GM23248 (cell line): ENCODE data around the gene NKIRAS1. TPM values are rescaled to one million over a fixed set of nuclear protein-coding genes. Genes with fewer than 3 reads are reported as not detected.
"Not testable (repeated sequence)": the region's sequence is repeated elsewhere in the genome, so short reads cannot be mapped to it uniquely, and the experiment has no call there.

Experiments used
- DNase-seq: peaks from one replicate; pipeline ENCODE4 v3.0.0-alpha.2; 2015
- H2AFZ ChIP-seq: fragments of 200-600 bp; sonication (generic); 2 replicates; pipeline ENCODE4 v1.6.1; 2016; ENCODE audit warnings: antibody characterized with exemption
- H3F3A ChIP-seq: fragments of 200-600 bp; sonication (generic); 2 replicates; pipeline ENCODE4 v1.6.1; 2016; ENCODE audit warnings: mild to moderate bottlenecking, antibody characterized with exemption, mixed run types; ENCODE audit not compliant: insufficient read depth
- H3K27ac ChIP-seq: fragments of 200-600 bp; sonication (generic); 2 replicates; pipeline ENCODE4 v1.5.1; 2016; ENCODE audit warnings: mild to moderate bottlenecking
- H3K27me3 ChIP-seq: fragments of 200-600 bp; sonication (generic); replicated peaks from 2 replicates; pipeline ENCODE4 v1.6.1; 2016; ENCODE audit warnings: mild to moderate bottlenecking; ENCODE audit not compliant: insufficient read depth
- H3K36me3 ChIP-seq: fragments of 200-600 bp; sonication (generic); 2 replicates; pipeline ENCODE4 v1.6.1; 2016; ENCODE audit warnings: low read depth, mild to moderate bottlenecking
- H3K4me1 ChIP-seq: fragments of 200-600 bp; sonication (generic); 2 replicates; pipeline ENCODE4 v1.6.1; 2016; ENCODE audit warnings: mild to moderate bottlenecking; ENCODE audit not compliant: insufficient read depth
- H3K4me2 ChIP-seq: fragments of 200-600 bp; sonication (generic); one replicate; pipeline ENCODE4 v1.6.1; 2016; ENCODE audit warnings: mild to moderate bottlenecking; ENCODE audit not compliant: unreplicated experiment
- H3K4me3 ChIP-seq: fragments of 200-600 bp; sonication (generic); 2 replicates; pipeline ENCODE4 v1.5.1; 2016; ENCODE audit warnings: mild to moderate bottlenecking
- H3K79me2 ChIP-seq: fragments of 200-600 bp; sonication (generic); 2 replicates; pipeline ENCODE4 v1.6.1; 2016; ENCODE audit warnings: mild to moderate bottlenecking; ENCODE audit not compliant: insufficient read depth
- H3K9ac ChIP-seq: fragments of 200-600 bp; sonication (generic); 2 replicates; pipeline ENCODE4 v1.6.1; 2016; ENCODE audit warnings: mild to moderate bottlenecking
- H3K9me2 ChIP-seq: fragments of 200-600 bp; sonication (generic); 2 replicates; pipeline ENCODE4 v1.6.1; 2016; ENCODE audit warnings: mixed run types, mild to moderate bottlenecking, moderate library complexity; ENCODE audit not compliant: insufficient read depth
- H3K9me3 ChIP-seq: fragments of 200-600 bp; sonication (generic); one replicate; pipeline ENCODE4 v1.6.1; 2017; ENCODE audit warnings: low read depth
- H4K20me1 ChIP-seq: fragments of 200-600 bp; sonication (generic); 2 replicates; pipeline ENCODE4 v1.6.0; 2016; ENCODE audit not compliant: insufficient read depth
- EZH2 ChIP-seq: fragments of 200-600 bp; sonication (generic); IDR thresholded peaks from 2 replicates; pipeline ENCODE4 v1.6.1; 2018; ENCODE audit warnings: antibody characterized with exemption, mild to moderate bottlenecking; ENCODE audit not compliant: insufficient read depth, poor library complexity, severe bottlenecking
- EZH2phosphoT487 ChIP-seq: fragments of 200-600 bp; sonication (generic); IDR thresholded peaks from 2 replicates; pipeline ENCODE4 v1.6.1; 2018; ENCODE audit warnings: antibody characterized with exemption, moderate library complexity, mild to moderate bottlenecking, low read depth; ENCODE audit not compliant: insufficient read depth
- WGBS, 2 experiments: methylation state at CpG; one replicate each; pipeline ENCODE4 v1.1.6; 2015 to 2017; ENCODE audit warnings: low lambda C conversion rate in 2 of 2, low coverage in 1 of 2; ENCODE audit errors: missing lambda C conversion rate in 2 of 2; 5-methylcytosine and 5-hydroxymethylcytosine counted together
- in situ Hi-C: fragments of 300-500 bp; cut with MboI; formaldehyde crosslinking; loops from 2 replicates; pipeline ENCODE4 v1.15.0; 2020
- polyA plus RNA-seq: library from polyadenylated mRNA; unstranded; fragments of >200 nt; fragmentation: Nextera tagmentation; extraction: Ambion mirVana; gene quantifications from 2 replicates; pipeline ENCODE4 v1.2.1, GENCODE V29; 2016
- total RNA-seq: library from RNA; depleted of rRNA; stranded (reverse); fragments of >200 nt; shearing (Covaris generic); gene quantifications from 2 replicates; pipeline ENCODE4 v1.2.3, GENCODE V29; 2014

The NKIRAS1 gene
- total and polyA plus RNA-seq, 2 experiments from 2014 or later: 15.0 to 17.2 TPM

- no peak overlapping the region for H3K4me2 ChIP-seq
- H4K20me1 ChIP-seq: no peaks in the 10 kb centered on the region
- H2AFZ ChIP-seq: no peak overlapping the region
- no peak for DNase-seq
- no peaks in the 10 kb centered on the region for H3K9me3 ChIP-seq
- in situ Hi-C loops: no loop called here
- H3K36me3 ChIP-seq: peaks cover 3% of the 10 kb centered on the region; the same call in 1 of the 2 replicates
- H3K4me3 ChIP-seq: no peak overlapping the region
- H3K79me2 ChIP-seq: peaks cover 57% of the 10 kb centered on the region
- TF ChIP-seq EZH2 (no peak), EZH2phosphoT487 (no peak)
- H3K4me1 ChIP-seq: peaks cover 10% of the 10 kb centered on the region; the same call in 1 of the 2 replicates
- no peak overlapping the region for H3K9ac ChIP-seq
- WGBS, 2 experiments: 94 to 96% methylated on average over 3 of the region's 3 CpGs
- H3K9me2 ChIP-seq: no peaks in the 10 kb centered on the region
- no peaks in the 10 kb centered on the region; the same call in 1 of the 2 replicates for H3F3A ChIP-seq
- no peak overlapping the region for H3K27ac ChIP-seq
- no peaks in the 10 kb centered on the region for H3K27me3 ChIP-seq
These were observed 30.5 kb downstream of the NKIRAS1 start for GRCh38 chr3:23886311-23886710.

DNA sequence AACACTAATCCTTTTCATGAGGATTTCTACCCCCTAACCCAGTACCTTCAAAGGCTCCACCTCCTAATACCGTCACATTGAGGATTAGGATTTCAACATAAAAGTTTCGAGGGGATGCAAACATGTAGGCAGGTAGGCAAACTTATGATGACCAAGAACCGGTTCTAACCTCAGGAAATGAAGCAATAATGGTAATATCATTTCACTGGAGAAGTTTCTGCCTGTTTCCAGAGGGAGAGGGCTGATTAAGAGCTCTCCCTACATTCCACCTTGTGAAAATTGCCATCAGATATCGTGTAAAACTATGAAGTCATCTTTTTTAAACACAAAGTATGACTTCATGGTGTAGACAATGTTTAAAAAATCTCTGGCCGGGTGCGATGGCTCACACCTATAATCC lies 31.6 kb downstream of the NKIRAS1 start:
- in situ Hi-C loops: no loop called here
- Histone ChIP-seq H4K20me1 (no peaks in the 10 kb centered on the region), H3K9me2 (no peaks in the 10 kb centered on the region), H3K4me1 (peaks cover 10% of the 10 kb centered on the region; the same call in 1 of the 2 replicates), H3K9ac (no peak overlapping the region), H3K36me3 (no peaks in the 10 kb centered on the region; the same call in 1 of the 2 replicates), H3K9me3 (no peaks in the 10 kb centered on the region), H3K4me2 (no peak overlapping the region), H3K27me3 (no peaks in the 10 kb centered on the region), H2AFZ (no peak overlapping the region), H3F3A (no peaks in the 10 kb centered on the region; the same call in 1 of the 2 replicates), H3K79me2 (peaks cover 68% of the 10 kb centered on the region), H3K4me3 (no peak overlapping the region), H3K27ac (no peak overlapping the region)
- TF ChIP-seq EZH2: no peak
- no peak for TF ChIP-seq EZH2phosphoT487
- WGBS, 2 experiments: 87 to 91% methylated on average over 6 of the region's 6 CpGs
- DNase-seq: no peak

GRCh38 chr3:23884481-23884880 lies 32.3 kb downstream of the NKIRAS1 start:
- Histone ChIP-seq H4K20me1 (no peaks in the 10 kb centered on the region), H3K27ac (no peak overlapping the region), H3K9ac (no peak overlapping the region), H3K4me3 (no peak overlapping the region), H3K9me2 (no peaks in the 10 kb centered on the region), H3K4me2 (no peak overlapping the region), H3K36me3 (no peaks in the 10 kb centered on the region), H3K27me3 (no peaks in the 10 kb centered on the region), H3F3A (no peaks in the 10 kb centered on the region; the same call in 1 of the 2 replicates), H3K9me3 (no peaks in the 10 kb centered on the region), H2AFZ (no peak overlapping the region), H3K4me1 (peaks cover 8% of the 10 kb centered on the region; the same call in 1 of the 2 replicates), H3K79me2 (peaks cover 74% of the 10 kb centered on the region)
- in situ Hi-C loops: no loop called here
- TF ChIP-seq EZH2phosphoT487: no peak
- TF ChIP-seq EZH2: no peak
- DNase-seq: peak; percentile 22
- 97 to 100% methylated on average over 2 of the region's 2 CpGs for WGBS, 2 experiments

DNA sequence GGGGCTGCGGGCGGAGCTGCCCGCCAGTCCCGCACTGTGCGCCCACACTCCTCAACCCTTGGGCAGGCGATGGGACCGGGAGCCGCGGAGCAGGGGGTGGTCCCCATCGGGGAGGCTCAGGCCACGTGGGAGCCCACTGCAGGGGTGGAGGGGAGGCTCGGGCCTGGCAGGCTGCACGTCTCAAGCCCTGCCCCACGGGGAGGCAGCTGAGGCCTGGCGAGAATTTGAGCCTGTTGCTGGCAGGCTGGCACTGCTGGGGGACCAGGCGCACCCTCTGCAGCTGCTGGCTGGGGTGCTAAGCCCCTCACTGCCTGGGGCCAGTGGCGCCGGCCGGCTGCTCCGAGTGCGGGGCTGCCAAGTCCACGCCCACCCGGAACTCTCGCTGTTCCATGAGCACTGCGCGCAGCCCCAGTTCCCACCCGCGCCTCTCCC lies 34.3 kb downstream of the NKIRAS1 start:
- H3K4me3 ChIP-seq: no peak overlapping the region
- 95 to 98% methylated on average over 24 to 28 of the region's 28 CpGs for WGBS, 2 experiments
- no peaks in the 10 kb centered on the region for H4K20me1 ChIP-seq
- H3K27ac ChIP-seq: no peak overlapping the region
- no peak overlapping the region for H3K9ac ChIP-seq
- TF ChIP-seq EZH2phosphoT487 (no peak), EZH2 (no peak)
- H3K36me3 ChIP-seq: no peaks in the 10 kb centered on the region
- H3K27me3 ChIP-seq: no peaks in the 10 kb centered on the region
- H2AFZ ChIP-seq: no peak overlapping the region
- no peaks in the 10 kb centered on the region for H3K9me2 ChIP-seq
- peaks cover 7% of the 10 kb centered on the region for H3K4me1 ChIP-seq
- peaks cover 10% of the 10 kb centered on the region for H3F3A ChIP-seq
- H3K79me2 ChIP-seq: peaks cover 77% of the 10 kb centered on the region
- in situ Hi-C loops: no loop called here
- no peaks in the 10 kb centered on the region for H3K9me3 ChIP-seq
- DNase-seq: no peak
- H3K4me2 ChIP-seq: no peak overlapping the region

DNA sequence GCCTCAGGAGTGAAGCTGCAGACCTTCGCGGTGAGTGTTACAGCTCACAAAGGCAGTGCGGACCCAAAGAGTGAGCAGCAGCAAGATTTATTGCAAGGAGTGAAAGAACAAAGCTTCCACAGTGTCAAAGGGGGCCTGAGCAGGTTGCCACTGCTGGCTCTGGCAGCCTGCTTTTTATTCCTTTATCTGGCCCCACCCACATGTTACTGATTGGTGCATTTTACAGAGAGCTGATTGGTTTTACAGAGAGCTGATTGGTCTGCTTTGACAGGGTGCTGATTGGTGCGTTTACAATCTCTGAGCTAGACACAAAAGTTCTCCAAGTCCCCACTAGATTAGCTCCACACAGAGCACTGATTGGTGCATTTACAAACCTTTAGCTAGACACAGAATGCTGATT lies 34.8 kb downstream of the NKIRAS1 start:
- H4K20me1 ChIP-seq, H3K27ac ChIP-seq, H3K9ac ChIP-seq, H3K36me3 ChIP-seq, H3K4me2 ChIP-seq, H2AFZ ChIP-seq, H3K27me3 ChIP-seq, H3K9me2 ChIP-seq, DNase-seq, H3K9me3 ChIP-seq, in situ Hi-C loops, H3K4me3 ChIP-seq: not testable (repeated sequence)
- WGBS, 2 experiments: 99 to 100% methylated on average over 4 of the region's 4 CpGs
- Histone ChIP-seq H3F3A (peaks cover 13% of the 10 kb centered on the region), H3K79me2 (peaks cover 72% of the 10 kb centered on the region), H3K4me1 (peaks cover 11% of the 10 kb centered on the region)
